ENCODE results near the gene KHNYN. TPM values are rescaled to one million over a fixed set of nuclear protein-coding genes. Genes with fewer than 3 reads are reported as not detected.

Gene KHNYN
- total RNA-seq, 1 experiment from 2014 or later, result 53.4 TPM

DNA sequence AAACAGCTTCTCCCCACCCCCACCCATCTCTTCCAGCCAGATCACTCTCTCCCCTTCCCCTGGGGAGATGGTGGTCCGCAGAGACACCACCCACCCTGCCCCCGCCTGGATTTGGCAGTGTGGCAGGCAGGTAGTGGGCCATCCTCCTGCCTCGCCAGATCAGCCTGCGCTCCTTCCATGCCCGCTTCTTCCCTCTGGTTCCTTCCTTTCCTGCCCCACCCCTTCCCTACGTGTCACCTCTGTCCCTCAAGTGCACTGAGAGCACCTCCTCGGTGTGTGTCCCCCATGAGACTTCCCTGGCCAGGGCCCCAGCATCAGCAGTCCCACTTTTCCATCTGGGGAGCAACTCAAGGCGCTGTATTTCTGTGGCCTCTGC is 30.3 kb upstream of the KHNYN start:
- BruUV-seq (replicated peaks), result no TSS peak
- ChIA-PET POLR2A (ENCODE audit: unreplicated experiment) (no interaction called here), CTCF (interaction anchor here (0.9 kb wide), 1 partner anchor 33 kb away, joined by 3 read pairs; no protein-coding TSS in a partner anchor)
- Histone ChIP-seq H3K4me2 (peak overlapping the region; percentile 81), H4K20me1 (ENCODE audit: insufficient read depth) (no peaks in the 10 kb centered on the region), H2AFZ (peak overlapping the region; percentile 86), H3K9me2 (ENCODE audit: insufficient read depth) (no peaks in the 10 kb centered on the region), H3K79me2 (ENCODE audit: low read depth) (no peaks in the 10 kb centered on the region), H3K4me3 (peak overlapping the region; percentile 61), H3F3A (ENCODE audit: insufficient read depth, low read depth) (no peaks in the 10 kb centered on the region), H3K27ac (no peak overlapping the region), H3K4me1 (replicated peaks; ENCODE audit: insufficient read depth) (peaks cover 4% of the 10 kb centered on the region), H3K9me3 (ENCODE audit: insufficient read depth, low read depth) (no peaks in the 10 kb centered on the region), H3K27me3 (ENCODE audit: insufficient read depth, low read depth) (no peaks in the 10 kb centered on the region), H3K36me3 (ENCODE audit: low read depth) (no peaks in the 10 kb centered on the region)
- TF ChIP-seq, protein P1, sequence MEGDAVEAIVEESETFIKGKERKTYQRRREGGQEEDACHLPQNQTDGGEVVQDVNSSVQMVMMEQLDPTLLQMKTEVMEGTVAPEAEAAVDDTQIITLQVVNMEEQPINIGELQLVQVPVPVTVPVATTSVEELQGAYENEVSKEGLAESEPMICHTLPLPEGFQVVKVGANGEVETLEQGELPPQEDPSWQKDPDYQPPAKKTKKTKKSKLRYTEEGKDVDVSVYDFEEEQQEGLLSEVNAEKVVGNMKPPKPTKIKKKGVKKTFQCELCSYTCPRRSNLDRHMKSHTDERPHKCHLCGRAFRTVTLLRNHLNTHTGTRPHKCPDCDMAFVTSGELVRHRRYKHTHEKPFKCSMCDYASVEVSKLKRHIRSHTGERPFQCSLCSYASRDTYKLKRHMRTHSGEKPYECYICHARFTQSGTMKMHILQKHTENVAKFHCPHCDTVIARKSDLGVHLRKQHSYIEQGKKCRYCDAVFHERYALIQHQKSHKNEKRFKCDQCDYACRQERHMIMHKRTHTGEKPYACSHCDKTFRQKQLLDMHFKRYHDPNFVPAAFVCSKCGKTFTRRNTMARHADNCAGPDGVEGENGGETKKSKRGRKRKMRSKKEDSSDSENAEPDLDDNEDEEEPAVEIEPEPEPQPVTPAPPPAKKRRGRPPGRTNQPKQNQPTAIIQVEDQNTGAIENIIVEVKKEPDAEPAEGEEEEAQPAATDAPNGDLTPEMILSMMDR (conservative IDR thresholded peaks at IDR 0.05), result no peak
- TF ChIP-seq EZH2 (IDR thresholded peaks at IDR 0.05; ENCODE audit: low read depth), result no peak
- intact Hi-C loops (cut with micrococcal nuclease; ENCODE audit: unreplicated experiment), result no loop called here
- no peak for DNase-seq

DNA sequence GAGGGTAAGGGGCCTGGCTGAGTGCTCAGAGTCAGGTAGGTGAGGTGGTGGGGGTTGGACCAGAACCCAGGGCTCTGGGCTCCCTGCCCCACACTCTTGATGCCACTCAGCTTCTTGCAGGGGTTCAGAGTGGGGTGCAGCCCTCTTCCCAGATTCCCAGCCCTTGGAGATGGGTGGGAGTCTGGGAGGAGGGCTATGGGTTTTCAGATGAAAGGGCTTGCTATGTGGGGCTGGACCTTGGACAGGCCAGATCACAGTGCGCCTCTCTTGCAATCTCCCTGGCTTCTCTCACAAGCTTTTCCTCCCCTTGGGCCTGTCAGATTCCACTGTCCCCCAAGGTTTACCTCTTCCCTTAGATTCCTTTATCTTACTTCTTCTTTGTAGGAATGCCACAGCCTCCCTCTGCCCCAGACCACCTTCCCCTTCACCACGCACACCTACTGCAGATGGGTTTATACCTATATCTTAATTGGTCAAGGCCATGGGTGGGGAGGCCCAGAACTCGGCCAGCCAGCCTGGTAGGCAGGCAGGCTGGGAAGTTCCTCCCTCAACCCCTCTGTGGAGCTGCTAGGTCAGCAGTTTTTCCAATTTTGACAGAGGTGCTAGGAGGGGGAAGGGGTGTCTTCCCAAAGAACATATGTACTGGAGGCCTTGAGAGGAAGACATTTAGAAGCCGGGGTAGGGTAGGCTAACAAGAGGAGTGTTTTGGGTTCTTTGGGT is 29.6 kb upstream of the KHNYN start:
- Histone ChIP-seq H3K27me3 (ENCODE audit: insufficient read depth, low read depth) (no peaks in the 10 kb centered on the region), H3K9me3 (ENCODE audit: insufficient read depth, low read depth) (no peaks in the 10 kb centered on the region), H3K27ac (no peak overlapping the region), H3K36me3 (ENCODE audit: low read depth) (no peaks in the 10 kb centered on the region), H3K4me3 (peak overlapping the region; percentile 61; the same call in 1 of the 2 replicates), H3K4me1 (replicated peaks; ENCODE audit: insufficient read depth) (no peaks in the 10 kb centered on the region; the same call in 1 of the 2 replicates), H2AFZ (no peak overlapping the region), H3K79me2 (ENCODE audit: low read depth) (no peaks in the 10 kb centered on the region), H4K20me1 (ENCODE audit: insufficient read depth) (no peaks in the 10 kb centered on the region), H3K4me2 (peak overlapping the region; percentile 81), H3F3A (ENCODE audit: insufficient read depth, low read depth) (no peaks in the 10 kb centered on the region), H3K9me2 (ENCODE audit: insufficient read depth) (no peaks in the 10 kb centered on the region)
- no peak for DNase-seq
- intact Hi-C loops (cut with micrococcal nuclease; ENCODE audit: unreplicated experiment), result no loop called here
- CTCF ChIA-PET, result interaction anchor here (0.6 kb wide), 1 partner anchor 157 kb away, joined by 3 read pairs; no protein-coding TSS in a partner anchor
- BruUV-seq (replicated peaks), result TSS peak; percentile 27
- POLR2A ChIA-PET (ENCODE audit: unreplicated experiment), result no interaction called here
- no peak for TF ChIP-seq EZH2 (IDR thresholded peaks at IDR 0.05; ENCODE audit: low read depth)
- TF ChIP-seq, protein P1 (conservative IDR thresholded peaks at IDR 0.05), result no peak

GRCh38 chr14:24401810-24402702 is 27.7 kb upstream of the KHNYN start:
- no peaks in the 10 kb centered on the region for H3K9me2 ChIP-seq (ENCODE audit: insufficient read depth)
- CTCF ChIA-PET, result no interaction called here
- TF ChIP-seq, protein P1 (conservative IDR thresholded peaks at IDR 0.05), result no peak
- no peak for TF ChIP-seq EZH2 (IDR thresholded peaks at IDR 0.05; ENCODE audit: low read depth)
- DNase-seq, result no peak
- no peak overlapping the region for H3K4me3 ChIP-seq
- no peak overlapping the region for H2AFZ ChIP-seq
- H3K4me2 ChIP-seq, result no peak overlapping the region
- H3K36me3 ChIP-seq (ENCODE audit: low read depth), result no peaks in the 10 kb centered on the region
- no peak overlapping the region for H3K27ac ChIP-seq
- H3F3A ChIP-seq (ENCODE audit: insufficient read depth, low read depth), result no peaks in the 10 kb centered on the region
- no peaks in the 10 kb centered on the region for H3K9me3 ChIP-seq (ENCODE audit: insufficient read depth, low read depth)
- intact Hi-C loops (cut with micrococcal nuclease; ENCODE audit: unreplicated experiment), result no loop called here
- H3K79me2 ChIP-seq (ENCODE audit: low read depth), result no peaks in the 10 kb centered on the region
- BruUV-seq (replicated peaks), result no TSS peak
- H3K27me3 ChIP-seq (ENCODE audit: insufficient read depth, low read depth), result no peaks in the 10 kb centered on the region
- H4K20me1 ChIP-seq (ENCODE audit: insufficient read depth), result no peaks in the 10 kb centered on the region
- H3K4me1 ChIP-seq (replicated peaks; ENCODE audit: insufficient read depth), result no peaks in the 10 kb centered on the region
- POLR2A ChIA-PET (ENCODE audit: unreplicated experiment), result no interaction called here
